Left ventricle myocardium inferior (tissue), 1 donor: ENCODE data around the gene STAT1. TPM values are rescaled to one million over a fixed set of nuclear protein-coding genes. Genes with fewer than 3 reads are reported as not detected.

Source experiments
- DNase-seq: peaks from one replicate; pipeline ENCODE4 v3.0.0-alpha.2; 2020
- H3K27ac ChIP-seq: fragments of 200-600 bp; replicated peaks from 2 replicates; pipeline ENCODE4 v1.8.0; 2021
- H3K27me3 ChIP-seq: fragments of 200-600 bp; 2 replicates; pipeline ENCODE4 v1.8.0; 2021; ENCODE audit warnings: low read depth
- H3K36me3 ChIP-seq: fragments of 200-600 bp; 2 replicates; pipeline ENCODE4 v1.8.0; 2021
- H3K4me1 ChIP-seq: fragments of 200-600 bp; 2 replicates; pipeline ENCODE4 v1.8.0; 2021
- H3K4me3 ChIP-seq: fragments of 200-600 bp; 2 replicates; pipeline ENCODE4 v1.8.0; 2021; ENCODE audit warnings: mild to moderate bottlenecking, moderate library complexity
- H3K9me3 ChIP-seq: fragments of 200-600 bp; replicated peaks from 2 replicates; pipeline ENCODE4 v1.8.0; 2021
- intact Hi-C: fragments of 100-400 bp; cut with micrococcal nuclease; formaldehyde crosslinking; loops from one replicate; pipeline ENCODE4 v1.11.0; 2022
- total RNA-seq: library from RNA; stranded (reverse); fragmentation: NEBNext Ultra II Directional; extraction: Animal tissue kit (Norgen Biotek cat#: 25700); gene quantifications from one replicate; pipeline ENCODE4 v1.2.1, GENCODE V29; 2021
- TF ChIP-seq, protein P1 (sequence below): fragments of 200-600 bp; IDR thresholded peaks from 2 replicates; pipeline ENCODE4 v1.8.0; 2021; ENCODE audit warnings: antibody characterized with exemption, mild to moderate bottlenecking, borderline replicate concordance
- donor health status: DM: no; HTN: yes; CAD: no; lungs with severe emphysema.

Gene STAT1
- total RNA-seq, 1 donor from 2014 or later = 42.2 TPM

DNA sequence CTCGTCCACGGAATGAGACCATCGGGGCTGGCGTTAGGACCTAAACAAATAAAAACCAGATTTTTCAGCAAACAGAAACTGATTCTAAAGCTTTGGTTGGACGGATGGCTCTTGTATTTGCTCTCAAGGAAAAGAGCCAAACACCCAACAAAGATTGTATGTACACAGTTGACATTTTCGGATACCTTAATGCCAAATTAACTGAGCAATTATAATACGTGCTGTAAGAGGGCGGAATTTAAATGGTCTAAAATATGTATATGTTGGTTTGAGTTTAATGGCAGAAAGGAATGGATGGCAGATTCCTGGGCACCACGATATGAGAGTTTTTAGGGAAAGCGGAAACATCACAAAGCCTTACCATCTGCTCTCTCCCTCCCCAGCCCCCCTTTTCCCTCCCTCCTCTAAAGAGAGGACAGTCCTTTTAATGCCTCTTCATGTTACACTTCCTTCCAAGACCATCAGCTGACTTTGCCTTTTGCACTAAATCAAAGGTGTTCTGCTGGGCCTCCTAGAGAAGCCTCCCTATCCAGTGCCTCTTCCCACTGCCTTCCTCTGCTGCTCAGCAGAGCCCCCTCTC is 33.3 kb downstream of the STAT1 start:
- Histone ChIP-seq H3K9me3 (no peaks in the 10 kb centered on the region), H3K36me3 (peaks cover 89% of the 10 kb centered on the region), H3K27me3 (no peaks in the 10 kb centered on the region), H3K4me1 (peaks cover 54% of the 10 kb centered on the region), H3K4me3 (peak overlapping the region; percentile 44), H3K27ac (peak overlapping the region; percentile 91)
- TF ChIP-seq, protein P1, sequence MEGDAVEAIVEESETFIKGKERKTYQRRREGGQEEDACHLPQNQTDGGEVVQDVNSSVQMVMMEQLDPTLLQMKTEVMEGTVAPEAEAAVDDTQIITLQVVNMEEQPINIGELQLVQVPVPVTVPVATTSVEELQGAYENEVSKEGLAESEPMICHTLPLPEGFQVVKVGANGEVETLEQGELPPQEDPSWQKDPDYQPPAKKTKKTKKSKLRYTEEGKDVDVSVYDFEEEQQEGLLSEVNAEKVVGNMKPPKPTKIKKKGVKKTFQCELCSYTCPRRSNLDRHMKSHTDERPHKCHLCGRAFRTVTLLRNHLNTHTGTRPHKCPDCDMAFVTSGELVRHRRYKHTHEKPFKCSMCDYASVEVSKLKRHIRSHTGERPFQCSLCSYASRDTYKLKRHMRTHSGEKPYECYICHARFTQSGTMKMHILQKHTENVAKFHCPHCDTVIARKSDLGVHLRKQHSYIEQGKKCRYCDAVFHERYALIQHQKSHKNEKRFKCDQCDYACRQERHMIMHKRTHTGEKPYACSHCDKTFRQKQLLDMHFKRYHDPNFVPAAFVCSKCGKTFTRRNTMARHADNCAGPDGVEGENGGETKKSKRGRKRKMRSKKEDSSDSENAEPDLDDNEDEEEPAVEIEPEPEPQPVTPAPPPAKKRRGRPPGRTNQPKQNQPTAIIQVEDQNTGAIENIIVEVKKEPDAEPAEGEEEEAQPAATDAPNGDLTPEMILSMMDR = no peak
- no peak for DNase-seq
- intact Hi-C loops = no loop called here

DNA sequence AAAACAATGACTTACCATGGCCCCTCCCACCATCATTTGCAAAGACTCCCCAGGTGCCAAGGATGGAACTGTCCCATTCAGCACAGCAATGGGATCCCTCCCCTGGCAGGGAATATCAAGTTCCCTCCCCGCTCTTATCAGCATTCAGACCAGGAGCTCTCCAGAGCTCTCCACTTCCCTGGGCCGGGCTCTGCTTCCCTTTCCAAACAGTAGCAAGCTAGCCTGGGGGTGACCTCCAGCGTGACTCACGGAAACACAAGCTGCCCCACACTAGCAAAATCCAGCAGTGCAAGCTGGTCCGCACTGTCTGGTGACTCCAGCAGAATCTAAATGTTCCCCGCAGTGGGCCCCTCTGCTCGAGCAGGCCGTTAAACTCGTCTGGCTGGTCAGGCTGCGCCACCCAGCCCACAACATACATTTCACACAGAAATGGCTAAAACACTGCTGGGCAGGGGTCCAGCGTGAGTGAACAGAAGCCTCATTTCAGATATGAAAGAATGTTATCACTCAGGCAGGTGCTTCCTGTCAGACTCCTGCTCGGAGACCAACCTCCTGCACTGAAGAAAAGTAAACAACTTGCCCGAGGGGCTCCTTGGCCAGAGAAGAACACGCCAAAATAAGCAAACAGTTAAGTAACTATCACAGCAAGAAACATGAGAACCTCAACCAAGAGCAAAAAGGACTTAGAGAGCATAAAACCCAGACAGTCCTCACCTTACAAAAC is 33.9 kb downstream of the STAT1 start:
- intact Hi-C loops = no loop called here
- no peaks in the 10 kb centered on the region for H3K27me3 ChIP-seq
- peaks cover 54% of the 10 kb centered on the region for H3K4me1 ChIP-seq
- peak overlapping the region; percentile 44 for H3K4me3 ChIP-seq
- peak overlapping the region; percentile 91 for H3K27ac ChIP-seq
- TF ChIP-seq, protein P1 = no peak
- no peaks in the 10 kb centered on the region for H3K9me3 ChIP-seq
- peaks cover 89% of the 10 kb centered on the region for H3K36me3 ChIP-seq
- peak; percentile 78 for DNase-seq

DNA sequence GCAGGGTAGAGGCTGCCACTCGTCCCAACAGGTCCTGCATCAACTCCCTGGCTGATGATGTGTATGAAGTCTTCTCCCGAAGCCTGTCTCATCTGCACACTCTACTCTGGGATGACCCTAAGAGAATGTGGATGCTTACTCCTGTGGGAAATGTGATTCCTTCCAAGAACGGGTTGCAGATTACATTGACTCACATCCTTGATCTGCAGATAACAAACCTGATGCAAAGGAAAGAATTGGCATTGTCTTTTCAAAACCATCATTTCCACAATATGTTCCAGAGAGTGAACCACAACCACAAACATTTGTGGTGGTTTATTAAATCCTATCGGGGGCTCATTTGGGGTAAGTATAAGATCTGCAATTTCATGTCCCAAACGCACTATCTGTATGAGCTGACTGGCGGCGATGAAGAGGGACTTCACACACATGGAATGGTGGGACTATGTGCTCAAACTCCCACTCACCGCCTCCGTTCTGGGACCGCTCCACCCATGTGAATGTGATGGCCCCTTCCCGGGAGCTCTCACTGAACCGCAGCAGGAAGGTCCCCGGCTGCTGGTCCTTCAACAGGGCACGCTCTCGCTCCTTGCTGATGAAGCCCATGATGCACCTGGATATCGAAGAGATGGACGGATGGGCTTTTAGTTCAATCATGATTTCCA is 35.5 kb downstream of the STAT1 start:
- Histone ChIP-seq H3K27ac (no peak overlapping the region), H3K9me3 (no peaks in the 10 kb centered on the region), H3K4me1 (peaks cover 68% of the 10 kb centered on the region), H3K27me3 (no peaks in the 10 kb centered on the region), H3K4me3 (no peak overlapping the region), H3K36me3 (peaks cover 89% of the 10 kb centered on the region)
- intact Hi-C loops = no loop called here
- DNase-seq = no peak
- TF ChIP-seq, protein P1 = no peak

DNA sequence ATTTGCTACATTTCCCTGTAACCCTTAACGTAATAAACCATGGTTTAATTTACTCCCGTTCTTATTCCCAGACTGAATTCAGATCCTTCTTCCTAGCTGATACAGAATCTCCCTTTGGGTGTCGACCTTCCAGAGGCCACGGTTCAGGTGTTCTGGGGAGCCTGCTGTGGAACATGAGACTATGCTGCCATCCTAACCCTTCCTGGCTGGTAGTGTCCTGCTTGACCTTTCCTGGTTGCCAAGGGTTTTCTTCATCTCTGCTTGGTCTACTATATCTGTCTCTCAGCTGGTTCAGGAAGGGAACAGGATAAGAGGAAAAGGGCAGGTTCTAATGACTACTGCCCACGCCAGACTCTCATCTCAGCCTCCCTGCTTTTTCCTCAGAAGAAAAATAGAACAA is 36.5 kb downstream of the STAT1 start:
- H3K4me1 ChIP-seq = peaks cover 77% of the 10 kb centered on the region
- no peak overlapping the region for H3K27ac ChIP-seq
- peaks cover 89% of the 10 kb centered on the region for H3K36me3 ChIP-seq
- H3K27me3 ChIP-seq = no peaks in the 10 kb centered on the region
- intact Hi-C loops = no loop called here
- H3K4me3 ChIP-seq = no peak overlapping the region
- TF ChIP-seq, protein P1 = no peak
- no peaks in the 10 kb centered on the region for H3K9me3 ChIP-seq
- no peak for DNase-seq

DNA sequence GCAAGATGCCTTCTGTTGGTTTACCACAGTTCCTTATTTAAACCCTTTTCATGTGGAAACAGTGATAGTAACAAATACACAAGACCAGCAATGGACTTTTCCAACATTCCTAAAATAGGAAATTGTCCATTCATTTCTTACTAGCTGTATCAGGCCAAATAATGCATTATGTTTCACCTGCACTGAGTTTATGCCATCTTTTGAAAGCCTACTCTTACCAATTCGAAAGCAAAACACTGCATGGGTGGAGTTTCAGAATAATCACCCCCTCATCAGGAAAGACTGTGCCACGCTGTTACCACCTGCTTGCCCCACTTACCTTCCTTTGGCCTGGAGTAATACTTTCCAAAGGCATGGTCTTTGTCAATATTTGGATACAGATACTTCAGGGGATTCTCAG is 37.5 kb downstream of the STAT1 start:
- Histone ChIP-seq H3K27ac (no peak overlapping the region), H3K4me3 (no peak overlapping the region), H3K9me3 (no peaks in the 10 kb centered on the region), H3K4me1 (peaks cover 77% of the 10 kb centered on the region), H3K36me3 (peaks cover 88% of the 10 kb centered on the region), H3K27me3 (no peaks in the 10 kb centered on the region)
- TF ChIP-seq, protein P1 = no peak
- intact Hi-C loops = no loop called here
- DNase-seq = no peak
